ENCODE data around the gene PGGT1B. TPM values are rescaled to one million over a fixed set of nuclear protein-coding genes. Genes with fewer than 3 reads are reported as not detected.
"Not testable (repeated sequence)": the region's sequence is repeated elsewhere in the genome, so short reads cannot be mapped to it uniquely, and the experiment has no call there.

Gene PGGT1B
- total RNA-seq, 2 experiments from 2014 or later, result 37.7 to 38.3 TPM

DNA sequence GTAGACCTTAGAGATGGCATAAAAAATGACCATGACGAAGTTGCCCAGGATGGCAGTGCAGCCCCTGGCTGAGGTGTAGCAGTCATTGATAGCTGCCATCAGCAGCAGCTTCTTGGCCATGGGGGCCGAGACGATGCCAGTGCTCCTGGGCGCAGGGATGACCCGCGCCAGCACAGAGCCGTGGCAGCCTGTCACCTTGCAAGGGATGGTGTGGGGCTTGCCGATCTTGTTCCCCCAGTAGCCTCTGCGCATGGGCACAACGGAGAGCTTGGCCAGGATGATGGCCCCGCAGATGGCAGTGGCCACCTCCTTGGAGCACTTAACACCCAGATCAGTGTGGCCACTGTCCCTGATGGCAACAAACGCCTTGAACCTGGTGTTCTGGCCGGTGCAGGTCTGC, 2.1 kb upstream of the PGGT1B start:
- Mint-ChIP-seq H3K9me3 (no peaks in the 10 kb centered on the region), H3K27ac (no peak overlapping the region), H3K4me1 (ENCODE audit: low read depth) (peaks cover 19% of the 10 kb centered on the region), H3K4me3 (no peak overlapping the region), H3K27me3 (no peaks in the 10 kb centered on the region), H3K36me3 (ENCODE audit: low read depth) (no peaks in the 10 kb centered on the region)
- ChIA-PET CTCF (interaction anchor here (1.0 to 1.1 kb wide), 2 partner anchors 44 to 167 kb away, joined by 3 read pairs; no protein-coding TSS in a partner anchor), POLR2A (no interaction called here)
- ATAC-seq (no peak), DNase-seq (no peak)
- intact Hi-C loops (cut with micrococcal nuclease), result no loop called here
- TF ChIP-seq, protein P1, sequence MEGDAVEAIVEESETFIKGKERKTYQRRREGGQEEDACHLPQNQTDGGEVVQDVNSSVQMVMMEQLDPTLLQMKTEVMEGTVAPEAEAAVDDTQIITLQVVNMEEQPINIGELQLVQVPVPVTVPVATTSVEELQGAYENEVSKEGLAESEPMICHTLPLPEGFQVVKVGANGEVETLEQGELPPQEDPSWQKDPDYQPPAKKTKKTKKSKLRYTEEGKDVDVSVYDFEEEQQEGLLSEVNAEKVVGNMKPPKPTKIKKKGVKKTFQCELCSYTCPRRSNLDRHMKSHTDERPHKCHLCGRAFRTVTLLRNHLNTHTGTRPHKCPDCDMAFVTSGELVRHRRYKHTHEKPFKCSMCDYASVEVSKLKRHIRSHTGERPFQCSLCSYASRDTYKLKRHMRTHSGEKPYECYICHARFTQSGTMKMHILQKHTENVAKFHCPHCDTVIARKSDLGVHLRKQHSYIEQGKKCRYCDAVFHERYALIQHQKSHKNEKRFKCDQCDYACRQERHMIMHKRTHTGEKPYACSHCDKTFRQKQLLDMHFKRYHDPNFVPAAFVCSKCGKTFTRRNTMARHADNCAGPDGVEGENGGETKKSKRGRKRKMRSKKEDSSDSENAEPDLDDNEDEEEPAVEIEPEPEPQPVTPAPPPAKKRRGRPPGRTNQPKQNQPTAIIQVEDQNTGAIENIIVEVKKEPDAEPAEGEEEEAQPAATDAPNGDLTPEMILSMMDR (IDR thresholded peaks at IDR 0.05), result no peak

DNA sequence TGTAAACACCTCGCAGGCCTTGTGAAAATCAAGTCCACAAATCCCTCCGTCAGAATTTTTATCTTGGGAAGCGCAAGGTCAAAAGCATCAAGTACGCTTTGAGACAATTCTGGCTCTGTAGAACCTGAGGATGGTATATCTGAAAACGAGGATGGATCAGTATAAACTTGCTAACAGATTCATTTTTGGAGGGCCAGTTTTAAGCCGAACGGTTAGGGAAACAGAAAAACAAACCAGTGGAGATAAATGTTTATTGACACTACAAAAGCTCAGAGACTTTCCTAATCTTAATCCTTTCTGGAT, 352 bp upstream of the PGGT1B start:
- H3K27ac Mint-ChIP-seq, result peak overlapping the region; percentile 90
- peak overlapping the region; percentile 92 for H3K4me3 Mint-ChIP-seq
- no peaks in the 10 kb centered on the region for H3K27me3 Mint-ChIP-seq
- H3K9me3 Mint-ChIP-seq, result no peaks in the 10 kb centered on the region
- ChIA-PET CTCF (interaction anchor here (1.5 kb wide), 2 partner anchors 32 to 54 kb away, joined by 3 to 6 read pairs; no protein-coding TSS in a partner anchor), POLR2A (interaction anchor here (0.9 to 2.6 kb wide), 3 partner anchors 12 to 281 kb away, joined by 3 to 14 read pairs (median 6); partner anchors contain the start of gene CCDC112)
- TF ChIP-seq, protein P1 (IDR thresholded peaks at IDR 0.05), result no peak
- no peak for ATAC-seq
- peaks cover 33% of the 10 kb centered on the region for H3K4me1 Mint-ChIP-seq (ENCODE audit: low read depth)
- H3K36me3 Mint-ChIP-seq (ENCODE audit: low read depth), result peaks cover 1% of the 10 kb centered on the region
- DNase-seq, result no peak
- intact Hi-C loops (cut with micrococcal nuclease), result no loop called here

DNA sequence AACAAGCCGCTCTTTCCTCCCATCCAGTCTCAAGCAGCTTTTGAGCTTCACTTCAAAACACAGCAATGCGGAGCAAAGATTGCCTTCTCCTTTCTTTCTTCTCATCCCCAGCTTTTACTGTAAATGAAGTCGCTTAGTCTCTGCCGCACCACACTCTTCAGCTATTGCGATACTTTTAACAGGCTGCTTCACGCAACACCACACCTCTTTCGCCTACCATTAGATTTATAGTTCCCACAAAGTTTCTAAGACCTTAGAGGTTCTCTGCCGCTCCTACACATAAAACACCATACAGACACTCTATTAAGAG, 711 bp downstream of the PGGT1B start:
- Mint-ChIP-seq H3K27me3 (no peaks in the 10 kb centered on the region), H3K27ac (peak overlapping the region; percentile 90), H3K4me1 (ENCODE audit: low read depth) (peaks cover 37% of the 10 kb centered on the region), H3K4me3 (peak overlapping the region; percentile 92), H3K36me3 (ENCODE audit: low read depth) (peaks cover 2% of the 10 kb centered on the region), H3K9me3 (no peaks in the 10 kb centered on the region)
- ChIA-PET POLR2A (interaction anchor here (0.7 to 2.6 kb wide), 5 partner anchors 11 to 313 kb away, joined by 3 to 14 read pairs (median 3); partner anchors contain the start of gene CCDC112), CTCF (interaction anchor here (1.0 to 1.5 kb wide), 2 partner anchors 47 to 53 kb away, joined by 3 read pairs; no protein-coding TSS in a partner anchor)
- TF ChIP-seq, protein P1 (IDR thresholded peaks at IDR 0.05), result no peak
- intact Hi-C loops (cut with micrococcal nuclease), result no loop called here
- DNase-seq (peak; percentile 8), ATAC-seq (peak; percentile 18)

DNA sequence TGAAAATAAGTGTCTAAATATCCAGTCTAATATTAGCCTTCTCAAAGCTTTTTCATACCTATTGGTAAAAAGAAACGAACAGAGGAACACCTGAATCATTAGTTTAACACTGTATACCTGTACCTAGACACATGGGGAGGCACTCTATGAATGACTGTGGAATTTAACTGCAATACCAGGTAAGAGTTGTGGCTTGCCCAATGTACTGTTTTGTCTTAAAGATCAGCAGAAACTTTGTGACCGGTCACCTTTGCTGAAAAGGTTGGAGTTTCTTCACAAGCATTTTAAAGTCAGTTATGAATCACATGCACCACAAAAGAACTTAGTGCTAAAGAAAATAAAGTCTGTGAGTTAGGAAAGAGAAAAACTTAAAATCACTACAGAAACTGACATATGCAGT, 2.4 kb downstream of the PGGT1B start:
- no peak overlapping the region for H3K27ac Mint-ChIP-seq
- no peaks in the 10 kb centered on the region for H3K9me3 Mint-ChIP-seq
- DNase-seq (no peak), ATAC-seq (no peak)
- peaks cover 5% of the 10 kb centered on the region for H3K36me3 Mint-ChIP-seq (ENCODE audit: low read depth)
- ChIA-PET CTCF (interaction anchor here (0.9 to 1.0 kb wide), 3 partner anchors 10 to 162 kb away, joined by 3 to 4 read pairs (median 3); no protein-coding TSS in a partner anchor), POLR2A (no interaction called here)
- H3K4me3 Mint-ChIP-seq, result no peak overlapping the region
- H3K4me1 Mint-ChIP-seq (ENCODE audit: low read depth), result peaks cover 55% of the 10 kb centered on the region
- intact Hi-C loops (cut with micrococcal nuclease), result no loop called here
- TF ChIP-seq, protein P1 (IDR thresholded peaks at IDR 0.05), result no peak
- H3K27me3 Mint-ChIP-seq, result no peaks in the 10 kb centered on the region

DNA sequence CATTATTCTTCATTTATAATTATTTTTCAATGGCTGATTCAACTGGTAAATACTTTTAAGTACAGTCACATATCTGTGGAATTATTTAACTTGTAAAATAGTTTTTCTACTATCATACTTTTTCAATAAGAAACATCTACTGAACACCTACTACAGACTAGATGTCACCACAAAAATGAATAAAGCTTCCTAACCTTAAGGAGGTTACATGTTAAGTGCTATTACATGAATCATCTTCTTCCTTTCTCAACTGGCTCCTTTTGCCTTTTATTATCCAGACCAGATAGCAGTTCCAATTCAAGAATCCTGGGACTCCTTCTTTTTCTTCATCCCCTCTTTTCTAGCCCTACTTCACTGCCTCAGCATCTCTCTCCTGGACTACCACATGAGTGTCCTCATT, 4.7 kb downstream of the PGGT1B start:
- intact Hi-C loops (cut with micrococcal nuclease), result no loop called here
- ChIA-PET POLR2A (no interaction called here), CTCF (no interaction called here)
- Mint-ChIP-seq H3K27me3 (no peaks in the 10 kb centered on the region), H3K9me3 (no peaks in the 10 kb centered on the region), H3K4me1 (ENCODE audit: low read depth) (peaks cover 60% of the 10 kb centered on the region), H3K27ac (no peak overlapping the region), H3K36me3 (ENCODE audit: low read depth) (peaks cover 5% of the 10 kb centered on the region), H3K4me3 (no peak overlapping the region)
- TF ChIP-seq, protein P1 (IDR thresholded peaks at IDR 0.05), result no peak
- ATAC-seq, result no peak
- no peak for DNase-seq

DNA sequence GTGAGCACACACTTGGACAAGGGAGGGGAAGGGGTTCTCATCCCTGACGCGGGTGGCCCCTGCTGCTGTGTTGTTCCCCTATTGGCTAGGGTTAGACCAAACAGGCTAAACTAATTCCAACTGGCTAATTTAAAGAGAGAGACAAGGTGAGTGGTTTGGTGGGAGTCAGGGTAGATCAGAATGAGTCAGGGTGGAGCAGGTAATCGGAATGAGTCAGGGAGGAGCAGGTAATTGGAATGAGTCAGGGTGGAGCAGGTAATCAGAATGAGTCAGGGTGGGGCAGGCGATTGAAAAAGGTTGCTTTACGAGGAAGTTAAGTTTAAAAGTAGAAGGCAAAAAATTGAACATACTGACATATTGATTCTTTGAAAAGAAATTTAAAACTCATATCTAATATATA, 13.3 kb downstream of the PGGT1B start:
- H3K4me3 Mint-ChIP-seq; H3K27ac Mint-ChIP-seq; POLR2A ChIA-PET; H3K27me3 Mint-ChIP-seq; ATAC-seq; H3K36me3 Mint-ChIP-seq (ENCODE audit: low read depth); H3K4me1 Mint-ChIP-seq (ENCODE audit: low read depth); DNase-seq; H3K9me3 Mint-ChIP-seq: not testable (repeated sequence)
- intact Hi-C loops (cut with micrococcal nuclease), result loop anchor here (5.0 kb wide), 1 partner anchor 77 kb away; no protein-coding TSS in a partner anchor
- CTCF ChIA-PET, result interaction anchor here (2.4 to 7.6 kb wide), 2 partner anchors 151 to 153 kb away, joined by 7 to 79 read pairs; no protein-coding TSS in a partner anchor

Measured in activated CD8-positive, alpha-beta T cell treated with anti-CD3 and anti-CD28 coated beads for 36 hours (primary cell).